ENCODE measurements around the gene PTX4.

PTX4 gene

DNA sequence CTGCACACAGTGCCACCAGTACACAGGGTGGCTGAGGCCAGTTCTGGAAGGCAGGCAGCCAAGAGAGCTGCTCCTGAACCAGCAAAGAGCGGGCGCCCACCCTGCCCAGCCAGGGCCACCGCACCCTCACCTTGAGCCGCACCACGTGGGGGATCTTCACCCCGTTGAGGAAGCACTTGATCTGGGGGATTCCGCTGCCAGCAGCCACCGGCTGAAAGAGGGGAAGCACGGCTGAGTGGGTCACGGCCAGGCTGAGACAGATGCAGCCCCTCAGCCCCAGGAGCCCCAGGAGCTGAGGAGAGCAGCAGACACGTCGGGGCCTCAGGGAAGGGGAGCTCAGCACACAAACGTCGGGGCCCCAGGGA is 29.8 kb downstream of the PTX4 start:
- no peak for DNase-seq

DNA sequence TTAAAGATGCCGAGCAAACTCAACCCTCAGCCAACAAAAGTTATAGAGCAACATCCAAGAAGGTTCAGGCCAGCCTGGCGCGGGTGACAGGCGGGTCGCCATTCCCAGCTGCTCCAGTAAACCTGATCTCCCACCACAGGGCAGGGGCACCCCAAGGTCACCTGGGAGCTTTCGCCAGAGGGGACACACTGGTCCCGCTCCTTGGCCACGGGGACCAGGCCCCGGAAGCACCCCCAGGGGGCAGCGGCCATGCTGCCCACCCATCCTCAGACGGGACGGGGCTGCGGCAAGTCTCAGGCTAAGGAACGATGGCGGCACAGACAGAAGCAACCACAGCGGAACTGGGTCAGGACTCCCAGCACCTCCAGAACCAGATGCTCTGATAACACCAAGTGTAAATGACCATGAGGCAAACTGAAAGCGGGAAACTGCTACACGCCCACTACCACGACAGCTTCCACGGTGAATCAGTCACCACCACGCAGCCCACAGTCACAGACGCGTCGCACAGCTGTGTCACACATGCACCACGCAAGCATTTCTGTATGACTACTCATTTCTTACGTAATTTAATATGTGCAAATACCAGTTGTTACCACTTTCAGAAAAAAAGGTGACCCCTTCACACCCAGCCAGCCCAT is 30.3 kb downstream of the PTX4 start:
- DNase-seq, result peak; percentile 29 to 35

DNA sequence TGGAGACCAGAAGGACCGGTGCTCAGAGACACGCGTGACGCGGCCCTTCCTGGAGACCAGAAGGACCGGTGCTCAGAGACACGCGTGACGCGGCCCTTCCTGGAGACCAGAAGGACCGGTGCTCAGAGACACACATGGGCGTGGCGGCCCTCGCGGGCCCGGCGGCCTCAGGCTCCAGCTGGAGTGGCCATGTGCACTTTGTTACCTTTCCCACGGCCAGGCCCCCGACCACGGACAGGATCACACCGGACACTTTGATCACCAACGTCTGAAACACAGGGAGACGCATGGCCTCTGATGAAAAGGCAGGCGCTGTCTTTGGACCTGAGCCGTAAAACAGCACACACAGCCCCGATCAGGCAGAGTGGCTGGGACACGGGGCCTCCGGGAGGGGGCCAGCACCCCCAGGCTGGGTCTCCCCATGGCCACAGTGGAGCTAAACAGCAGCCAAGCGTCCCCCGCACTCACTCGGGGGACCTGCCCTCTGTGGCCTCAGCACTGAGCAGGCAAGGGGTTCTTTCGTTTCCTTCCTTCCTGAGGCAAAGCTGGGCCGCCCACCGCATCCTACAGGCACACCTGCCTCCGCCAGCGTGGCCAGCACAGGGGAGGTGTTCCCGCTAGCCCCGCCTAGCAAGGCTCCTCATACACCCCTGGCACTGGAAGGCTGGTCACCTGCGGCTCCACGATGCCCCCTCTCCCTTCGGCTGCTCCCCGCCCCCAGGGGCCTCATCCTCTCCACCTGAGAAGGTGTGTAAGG is 31.1 kb downstream of the PTX4 start:
- no peak for DNase-seq

DNA sequence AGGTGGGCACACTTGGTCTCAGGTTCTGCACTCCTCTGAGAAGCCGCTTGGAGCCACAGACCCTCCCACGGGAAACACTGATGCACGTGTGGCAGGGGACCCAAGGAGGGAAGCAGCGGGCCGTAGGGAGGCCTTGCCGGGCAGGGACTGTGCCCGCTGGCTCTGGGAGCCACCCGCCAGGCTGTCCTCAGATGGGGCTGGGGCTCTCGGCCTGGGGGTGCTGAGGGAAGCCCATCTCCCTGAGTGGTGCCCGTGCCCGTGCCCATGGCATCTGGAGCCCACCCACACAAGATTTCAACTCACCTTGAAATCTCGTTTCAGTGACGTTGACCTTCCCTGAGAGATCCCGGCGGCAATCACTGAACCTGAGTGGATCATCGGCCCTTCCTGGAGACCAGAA is 31.8 kb downstream of the PTX4 start:
- no peak for DNase-seq

DNA sequence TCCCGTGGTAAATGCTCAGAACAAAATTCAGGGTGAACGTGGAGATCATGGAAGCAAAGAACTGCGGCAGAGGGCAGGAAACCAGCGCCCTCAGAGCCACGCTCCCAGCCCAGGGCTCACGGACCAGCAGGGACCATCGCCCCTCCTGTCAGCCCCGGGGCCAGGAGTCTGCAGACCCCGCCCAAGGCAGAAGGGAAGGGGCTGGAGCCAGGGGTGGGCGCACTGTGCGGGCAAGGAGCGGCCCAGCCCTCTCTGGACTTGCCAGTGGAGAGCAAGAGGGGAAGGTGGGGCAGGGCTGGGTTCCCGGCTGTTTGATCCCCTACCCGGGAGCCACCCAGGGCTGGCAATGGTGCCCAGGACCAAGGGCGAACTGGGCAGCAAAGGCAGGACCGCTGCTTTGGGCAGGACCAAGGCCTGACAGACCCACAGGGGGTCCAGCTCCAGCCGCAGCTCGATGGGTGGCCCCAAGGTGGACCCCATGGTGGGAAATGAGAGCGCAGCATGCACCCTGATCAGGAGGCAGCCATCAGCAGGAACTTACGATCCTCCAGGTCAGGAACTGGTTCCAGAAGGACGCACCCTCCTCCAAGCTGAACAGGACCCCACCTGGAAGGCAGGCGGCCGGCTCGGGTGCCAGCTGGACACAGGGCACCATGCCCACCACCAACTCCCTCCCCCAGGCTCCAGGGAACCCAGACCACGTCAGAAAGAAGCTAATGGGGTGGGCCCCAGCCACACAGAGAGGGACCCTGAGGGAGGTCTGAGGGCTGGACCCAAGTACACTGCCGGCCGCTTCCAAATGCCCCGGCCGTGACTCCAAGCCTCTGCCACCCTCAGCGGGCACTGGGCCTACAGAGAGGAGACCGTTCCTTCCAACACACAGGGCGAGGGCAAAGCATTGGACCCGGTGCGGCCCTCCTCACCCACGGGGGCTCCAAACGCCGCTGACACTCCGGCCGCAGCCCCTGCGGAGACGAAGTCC is 33.3 kb downstream of the PTX4 start:
- DNase-seq, result no peak

DNA sequence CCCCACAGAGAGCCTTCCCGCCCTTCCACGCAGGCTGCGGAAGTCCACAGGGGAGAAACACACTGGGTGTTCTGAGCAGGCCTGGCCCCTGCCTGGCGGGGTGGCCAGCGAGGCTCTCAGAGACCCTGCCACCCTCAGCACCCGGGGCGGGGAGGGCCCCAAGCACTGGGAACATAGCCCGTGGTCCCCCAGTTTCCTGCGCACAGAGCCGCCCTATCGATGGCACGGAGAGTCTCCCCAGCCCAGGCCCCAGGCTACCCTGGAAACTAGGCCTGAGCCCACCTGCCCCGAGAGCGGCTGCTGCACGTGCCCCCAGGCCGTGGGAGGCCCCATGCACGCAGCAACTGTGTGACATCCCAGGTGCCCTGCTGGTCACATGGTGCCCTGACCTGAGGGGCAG is 34.2 kb downstream of the PTX4 start:
- DNase-seq, result no peak

DNA sequence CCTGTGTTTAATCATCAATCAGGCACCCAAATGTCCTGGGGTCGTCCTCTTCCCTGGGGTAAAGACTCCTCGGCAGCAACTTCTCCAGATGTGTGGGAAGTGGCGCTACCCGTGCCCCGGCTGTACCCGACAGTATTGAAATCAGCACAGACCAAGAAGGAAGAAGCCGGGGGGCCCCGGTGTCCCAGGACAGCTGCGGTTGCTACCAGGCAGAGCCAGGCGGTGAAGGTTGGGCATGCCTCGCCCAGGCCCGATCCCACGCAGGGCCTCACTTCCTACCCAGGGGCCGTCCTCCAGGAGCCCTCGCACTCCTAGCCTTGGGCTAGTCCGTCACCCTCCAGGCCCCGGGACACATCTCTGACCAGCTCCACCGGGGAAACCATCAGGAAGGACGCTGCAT is 35.4 kb downstream of the PTX4 start:
- no peak for DNase-seq

DNA sequence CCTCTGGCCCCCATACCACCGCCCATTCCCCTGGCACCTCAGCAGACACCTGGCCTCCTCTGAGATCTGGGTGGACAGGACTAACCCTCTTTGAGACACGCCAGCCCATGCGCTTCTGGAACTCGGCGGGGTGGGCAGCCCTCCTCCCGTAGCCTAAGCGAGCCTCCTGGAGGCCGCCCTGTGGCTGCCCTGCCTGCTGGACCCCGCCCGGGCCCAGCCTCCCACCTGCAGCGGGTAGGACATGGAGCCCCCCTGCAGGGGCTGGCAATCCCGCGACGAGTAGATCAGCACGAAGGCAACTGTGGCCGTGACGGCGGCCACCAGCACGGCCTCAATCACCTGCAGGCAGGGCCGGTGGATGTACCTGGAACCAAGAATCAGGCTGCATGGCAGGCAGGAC is 36.2 kb downstream of the PTX4 start:
- no peak for DNase-seq

DNA sequence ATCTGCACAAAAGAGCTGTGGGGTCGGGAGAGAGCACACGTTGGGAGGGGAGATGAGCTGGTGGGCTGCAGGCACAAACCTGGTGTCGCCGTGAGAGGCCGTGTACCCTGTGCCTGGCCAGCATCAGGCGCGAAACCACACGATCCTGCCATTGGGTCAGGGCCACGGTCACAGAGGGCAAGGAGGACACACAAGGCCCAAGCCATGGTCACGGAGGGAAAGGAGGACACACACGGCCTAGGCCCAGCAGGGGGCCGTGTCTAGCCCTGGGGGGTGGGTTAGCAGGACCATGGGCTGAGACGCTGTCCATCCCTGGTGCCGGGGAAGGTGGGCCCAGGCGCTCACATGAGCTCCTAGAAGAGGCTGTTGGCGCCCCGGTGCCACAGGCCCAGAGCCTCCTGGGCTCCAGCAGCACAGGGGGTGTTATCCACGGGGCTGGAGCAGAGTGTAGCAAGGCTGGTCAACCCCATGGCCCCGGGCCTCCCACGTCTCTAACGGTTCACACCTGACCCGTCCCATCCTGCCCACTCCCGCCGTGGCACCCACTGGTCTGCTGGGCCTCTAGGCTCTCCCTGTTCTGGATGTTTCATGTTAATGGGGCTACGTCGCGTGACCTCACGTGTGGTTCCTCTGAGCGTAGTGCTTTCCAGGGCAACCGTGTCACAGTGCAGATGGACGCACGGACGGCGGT is 36.9 kb downstream of the PTX4 start:
- DNase-seq, result no peak

DNA sequence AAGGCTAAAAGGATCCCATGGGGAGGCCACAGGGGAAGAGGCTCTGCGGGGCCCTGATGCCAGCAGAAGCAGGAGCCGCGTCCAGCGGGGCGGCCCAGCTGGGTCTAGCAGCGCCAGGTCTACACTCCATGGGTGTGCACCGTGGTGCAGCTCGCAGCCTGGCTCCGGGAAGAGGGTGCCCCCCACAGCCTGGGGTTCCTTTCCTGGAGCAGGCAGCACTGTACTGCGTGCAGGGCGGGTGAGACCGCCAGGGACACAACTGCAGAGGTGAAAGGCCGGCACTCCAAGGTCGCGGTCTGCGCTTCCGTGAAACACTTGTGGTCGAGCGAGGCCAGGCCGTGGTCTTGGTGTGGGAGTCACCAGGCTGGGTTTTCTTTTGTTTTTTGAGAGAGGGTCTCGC is 37.9 kb downstream of the PTX4 start:
- no peak for DNase-seq

DNA sequence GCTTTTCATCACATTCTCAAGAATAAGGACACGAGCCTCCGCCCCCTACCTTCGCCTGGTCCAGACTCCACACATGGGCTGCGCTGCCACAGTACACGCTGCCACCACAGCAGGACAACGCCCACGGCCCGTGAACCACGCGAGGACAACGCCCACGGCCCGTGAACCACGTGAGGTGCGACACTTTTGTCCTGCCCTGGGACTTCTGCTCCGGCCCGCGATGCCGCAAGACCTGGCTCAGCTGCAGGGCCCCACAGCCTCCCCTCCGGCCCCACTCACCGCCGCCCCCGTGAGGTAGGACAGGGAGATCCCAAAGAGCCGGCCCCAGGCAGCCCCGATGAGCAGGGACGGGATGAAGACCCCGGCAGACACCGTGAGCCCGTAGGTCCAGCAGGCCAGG is 38.5 kb downstream of the PTX4 start:
- no peak for DNase-seq

DNA sequence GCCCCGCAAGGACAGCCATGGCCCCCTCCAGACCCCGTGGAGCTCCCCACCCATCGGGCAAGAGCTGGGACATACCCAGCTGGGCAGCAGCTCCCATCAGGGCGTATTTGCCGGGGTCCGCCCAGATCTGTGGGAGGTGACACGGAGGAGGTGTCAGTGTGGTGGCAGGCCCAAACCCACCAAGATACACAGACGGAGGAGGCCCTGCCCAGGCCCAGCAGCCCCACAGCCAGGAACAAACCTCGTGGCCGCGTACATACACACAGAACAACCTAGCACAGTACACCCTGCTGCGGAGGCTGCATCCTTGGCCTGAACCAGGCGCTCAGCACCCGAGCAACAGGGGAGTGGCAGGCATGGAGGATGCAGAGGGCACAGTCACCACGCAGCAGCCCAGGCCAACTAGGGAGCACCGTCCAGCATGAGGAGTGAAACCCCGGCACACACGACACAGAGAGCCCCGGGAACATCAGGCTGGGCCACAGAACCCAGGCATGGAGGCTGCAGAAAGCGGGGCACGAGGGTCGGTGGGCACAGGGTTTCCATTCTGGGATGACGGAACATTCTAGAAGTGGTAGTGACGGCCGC is 39.4 kb downstream of the PTX4 start:
- DNase-seq, result no peak

DNA sequence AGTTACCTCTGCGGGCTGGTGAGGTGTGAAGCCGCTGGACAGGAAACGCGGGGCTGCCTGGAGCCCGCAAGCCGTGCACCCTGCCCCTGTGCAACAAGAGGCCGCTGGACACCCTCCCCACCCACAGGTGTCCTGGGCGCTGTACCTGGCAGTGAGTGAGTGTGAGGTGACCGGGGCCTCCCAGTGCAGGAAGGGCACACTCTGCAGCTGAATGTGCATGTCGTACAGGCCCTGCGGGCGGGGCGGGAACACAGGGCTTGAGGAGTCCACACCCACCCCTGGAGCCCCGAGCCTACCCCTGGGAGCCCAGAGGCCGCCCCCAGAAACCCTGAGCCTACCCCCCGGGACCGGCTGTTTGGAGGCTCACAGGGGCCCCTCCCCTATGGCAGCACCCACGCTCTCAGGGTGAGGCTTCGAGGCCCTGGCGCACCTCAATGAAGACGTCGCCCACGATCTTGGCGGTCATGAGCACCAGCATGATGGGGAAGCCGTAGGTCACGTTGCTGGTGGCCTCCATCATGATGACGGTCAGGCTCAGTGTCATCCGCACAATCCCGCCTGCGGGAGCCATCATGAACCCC is 40.1 kb downstream of the PTX4 start:
- no peak for DNase-seq

DNA sequence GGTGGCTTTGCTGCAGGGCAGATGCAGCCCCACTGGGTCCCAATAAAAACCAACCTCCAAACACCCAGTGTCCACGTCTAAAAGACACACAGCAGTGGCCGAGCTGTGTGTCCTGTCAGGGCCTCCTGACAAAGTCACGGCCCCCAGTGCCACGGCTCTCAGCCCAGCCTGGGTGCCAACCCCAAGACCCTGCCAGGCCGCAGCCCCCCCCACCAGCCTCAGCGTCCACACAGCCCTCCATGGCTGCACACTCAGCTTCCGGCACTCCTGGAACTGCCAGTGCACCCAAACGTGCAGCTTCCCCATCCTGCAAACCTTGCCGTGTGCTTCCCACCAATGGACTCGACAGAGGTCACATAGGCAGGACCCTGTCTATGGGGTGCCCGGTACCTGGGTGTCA is 40.8 kb downstream of the PTX4 start:
- DNase-seq, result no peak

DNA sequence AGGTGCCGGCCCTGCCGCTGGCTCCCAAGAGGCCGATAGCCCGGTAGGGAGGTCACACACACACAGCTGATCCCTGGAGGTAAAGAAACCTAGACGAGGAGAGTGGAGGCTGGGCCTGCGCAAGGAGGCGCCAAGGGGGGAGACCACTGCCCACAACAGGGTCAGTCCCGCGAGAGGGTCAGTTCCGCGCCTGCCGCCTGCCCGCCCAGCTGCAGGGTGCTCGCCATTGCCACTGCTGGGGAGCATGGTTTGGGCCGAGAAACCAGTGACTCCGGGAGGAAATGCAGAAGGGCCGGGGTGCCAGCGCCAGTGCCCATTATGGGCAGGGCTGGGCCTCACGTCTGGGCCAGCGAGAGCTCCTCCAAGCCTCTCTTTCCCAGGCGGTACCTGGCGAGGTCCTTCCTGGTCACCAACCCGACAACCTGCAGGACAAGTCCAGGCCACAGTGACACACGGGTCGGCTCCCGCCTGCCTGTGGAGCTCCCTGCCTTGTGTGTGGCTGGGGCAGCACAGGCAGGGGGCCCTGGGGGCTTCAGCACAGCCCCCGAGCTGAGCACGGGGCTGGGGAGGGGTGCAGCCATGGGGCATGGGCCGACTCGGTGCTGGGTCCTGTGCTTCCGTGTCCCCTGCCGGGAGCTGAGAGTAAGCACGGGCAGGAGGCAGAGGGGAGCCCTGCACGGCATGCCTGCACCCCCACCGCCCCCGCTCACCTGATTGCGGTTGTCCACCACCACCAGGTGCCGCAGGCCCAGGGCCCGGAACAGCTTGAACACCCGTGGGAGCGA is 42.3 kb downstream of the PTX4 start:
- no peak for DNase-seq

DNA sequence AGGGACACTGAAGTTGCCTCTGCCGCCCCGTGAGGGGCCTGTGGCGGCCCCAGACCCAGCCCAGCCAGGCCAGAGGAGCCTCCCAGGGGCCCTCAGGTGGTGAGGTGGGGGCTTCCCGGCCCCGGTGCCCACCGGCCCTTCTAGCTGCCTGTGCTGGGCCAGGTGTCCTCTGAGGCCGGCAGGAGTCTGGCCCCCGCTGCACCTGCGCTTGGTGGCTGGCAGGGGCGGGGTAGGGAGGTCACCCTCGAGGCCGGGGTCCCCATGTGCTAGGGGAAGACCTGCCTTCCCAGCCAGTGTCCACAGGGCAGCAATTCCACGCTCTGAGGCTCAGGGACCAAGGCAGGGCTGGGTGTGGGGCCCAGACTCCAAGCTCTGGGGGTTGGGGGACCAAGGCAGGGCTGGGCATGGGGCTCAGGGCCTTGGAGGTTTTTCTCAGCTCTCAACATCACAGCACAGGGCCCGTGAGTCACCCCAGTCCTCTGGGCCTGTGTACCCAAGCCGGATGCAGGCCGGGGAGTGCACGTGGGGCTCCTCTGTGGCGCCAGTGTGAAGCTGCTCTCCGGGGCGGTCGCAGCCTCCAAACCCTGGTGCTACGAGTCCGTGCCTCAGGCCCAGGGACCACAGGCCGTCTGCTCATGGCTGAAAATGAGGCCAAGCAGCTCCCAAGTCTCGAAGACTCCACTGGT is 43.1 kb downstream of the PTX4 start:
- DNase-seq, result no peak

DNA sequence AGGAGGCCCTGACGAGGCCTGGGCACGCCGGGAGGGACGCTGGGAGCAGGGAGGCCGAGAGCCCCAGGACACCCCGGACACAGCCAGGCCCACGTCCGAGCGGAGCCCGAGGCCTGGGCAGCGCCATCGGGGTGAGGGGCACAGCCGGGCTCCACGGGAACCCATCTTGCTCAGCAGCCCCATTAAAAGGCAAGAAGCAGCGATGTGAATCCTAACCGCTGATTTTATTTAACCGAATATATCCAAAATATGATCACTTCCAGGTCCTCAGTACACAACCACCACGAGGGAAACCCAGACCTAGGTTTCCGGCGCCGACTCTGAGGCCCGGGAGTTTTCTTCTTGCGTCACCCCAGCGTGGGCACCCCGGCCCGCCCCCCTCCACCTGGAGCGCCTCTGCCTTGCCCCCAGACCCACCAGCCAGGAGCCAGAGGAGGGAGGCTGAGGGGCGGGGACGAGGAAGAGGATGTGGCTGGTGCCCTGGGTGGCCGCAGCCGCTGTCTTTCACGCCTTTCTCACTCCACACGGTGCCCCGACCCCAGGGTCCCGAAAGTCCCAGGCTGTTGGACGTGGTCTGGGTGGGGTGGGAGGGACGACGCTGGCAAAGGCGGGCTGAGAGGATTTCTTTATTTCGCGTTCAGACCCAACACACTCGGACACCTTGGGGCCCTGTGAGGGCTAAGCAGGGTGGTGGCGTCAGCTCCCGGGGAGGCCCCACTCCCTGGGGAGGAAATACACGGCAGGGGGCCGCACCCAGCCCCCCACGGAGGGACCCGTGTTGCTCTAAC is 43.8 kb downstream of the PTX4 start:
- no peak for DNase-seq

DNA sequence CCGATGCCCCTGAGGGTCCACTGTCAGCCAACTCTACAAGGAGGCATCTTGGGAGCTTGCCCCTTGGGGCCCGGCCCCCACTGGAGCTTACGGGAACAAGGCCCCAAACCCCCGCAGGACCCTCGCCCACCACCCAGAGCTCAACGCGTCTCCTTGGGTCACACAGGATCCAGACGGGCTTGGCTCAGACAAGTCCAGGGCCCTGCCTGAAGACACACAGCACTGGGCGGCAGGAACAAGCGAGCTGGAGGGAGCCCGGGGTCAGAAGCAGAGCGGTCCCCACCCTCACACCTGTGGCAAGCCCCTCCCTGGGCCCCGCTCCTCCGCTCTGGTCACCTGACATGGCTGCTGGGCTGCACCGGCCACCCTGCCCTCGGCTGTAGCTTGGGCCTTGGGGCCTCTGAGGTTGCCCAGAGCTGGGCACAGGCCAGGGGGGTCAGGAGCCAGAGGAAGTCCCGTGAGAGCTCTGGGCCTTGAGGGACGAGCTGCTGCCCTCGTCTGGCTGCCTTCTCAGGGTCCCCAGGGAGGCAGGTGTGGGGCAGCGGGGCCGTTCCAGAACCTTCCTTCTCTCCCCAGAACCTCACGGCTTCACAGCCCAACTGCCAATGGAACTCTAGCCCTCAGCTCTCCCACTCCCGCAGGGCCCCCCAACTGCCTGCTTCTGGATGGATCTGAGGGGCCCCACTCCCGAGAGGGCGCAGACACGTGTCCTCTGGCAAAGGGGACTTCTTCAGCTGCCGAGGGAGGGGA is 44.6 kb downstream of the PTX4 start, which contains the start of gene CCDC154:
Gene CCDC154 (minus strand): TSS at position 577 of the 750 bp plus-strand sequence. CDS start 234 bp downstream, at position 343.
- no peak for DNase-seq

DNA sequence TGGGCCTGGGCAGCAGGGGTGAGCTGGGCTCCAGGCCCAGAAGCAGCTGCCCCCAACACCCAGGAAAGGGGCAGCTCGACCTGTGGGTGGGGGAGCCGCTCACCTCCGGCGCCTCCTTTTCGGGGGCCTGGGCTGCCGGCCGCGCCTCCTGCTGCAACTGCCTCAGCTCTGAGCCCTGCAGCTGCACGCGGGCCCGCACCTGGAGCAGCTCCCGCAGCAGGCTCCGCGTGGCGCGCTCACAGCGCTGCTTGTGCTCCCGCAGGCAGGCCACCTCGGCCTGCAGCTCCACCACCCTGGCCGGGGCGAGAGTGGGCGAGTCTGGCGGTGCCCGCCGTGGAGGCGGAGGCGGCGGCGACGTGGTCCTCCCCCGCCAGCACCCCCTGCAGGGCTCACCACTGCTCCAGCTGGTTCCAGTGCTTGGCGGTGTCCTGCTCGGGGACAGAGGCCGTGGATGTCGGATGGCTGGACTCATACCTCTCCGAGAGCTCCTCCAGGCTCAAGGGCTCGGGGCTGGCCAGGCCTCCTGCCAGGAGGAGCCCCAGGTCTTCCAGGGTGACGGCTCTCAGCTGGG is 45.3 kb downstream of the PTX4 start:
- no peak for DNase-seq

Data from activated CD4-positive, alpha-beta T cell treated with anti-CD3 and anti-CD28 coated beads, Interleukin-2, amount 50 U/mL, for 48 hours (primary cell).